ENCODE data around the gene SRRM4. TPM values are rescaled to one million over a fixed set of nuclear protein-coding genes. Genes with fewer than 3 reads are reported as not detected.

SRRM4 gene
- total RNA-seq, 4 donors from 2014 or later = 0.10 to 0.27 TPM; not detected in 2

- H3K4me1 ChIP-seq = peaks cover 7 to 16% of the 10 kb centered on the region in 2 donors
- intact Hi-C loops (cut with DNase I) = no loop called here
- peaks cover 11 to 19% of the 10 kb centered on the region in 2 donors for H3K36me3 ChIP-seq
- H3K27me3 ChIP-seq = no peaks in the 10 kb centered on the region
- no peaks in the 10 kb centered on the region for H3K9me3 ChIP-seq
- DNase-seq = no peak
- no peak for TF ChIP-seq POLR2A (IDR thresholded peaks at IDR 0.05)
- TF ChIP-seq CTCF (IDR thresholded peaks at IDR 0.05) = no peak
- no peak overlapping the region for H3K4me3 ChIP-seq (replicated peaks in 1 of 3)
- WGBS, 2 donors = 96 to 98% methylated on average over 2 of the region's 2 CpGs
- no peak overlapping the region for H3K27ac ChIP-seq
Measured at GRCh38 chr12:119198440-119198839, 217.1 kb downstream of the SRRM4 start.

GRCh38 chr12:119200601-119201000 lies 219.3 kb downstream of the SRRM4 start:
- Histone ChIP-seq H3K4me1 (peaks cover 7 to 16% of the 10 kb centered on the region in 2 donors), H3K36me3 (no peaks in the 10 kb centered on the region), H3K27me3 (no peaks in the 10 kb centered on the region), H3K4me3 (replicated peaks in 1 of 3) (no peak overlapping the region), H3K9me3 (no peaks in the 10 kb centered on the region), H3K27ac (no peak overlapping the region)
- TF ChIP-seq CTCF (IDR thresholded peaks at IDR 0.05) (no peak), POLR2A (IDR thresholded peaks at IDR 0.05) (no peak)
- DNase-seq = no peak
- WGBS, 2 donors = 67 to 85% methylated on average over 4 of the region's 4 CpGs
- intact Hi-C loops (cut with DNase I) = no loop called here

GRCh38 chr12:119201789-119202543 lies 220.6 kb downstream of the SRRM4 start:
- TF ChIP-seq CTCF (IDR thresholded peaks at IDR 0.05) = no peak
- TF ChIP-seq POLR2A (IDR thresholded peaks at IDR 0.05) = no peak
- Histone ChIP-seq H3K27me3 (no peaks in the 10 kb centered on the region), H3K9me3 (no peaks in the 10 kb centered on the region), H3K4me3 (replicated peaks in 1 of 3) (no peak overlapping the region), H3K27ac (no peak overlapping the region), H3K36me3 (no peaks in the 10 kb centered on the region), H3K4me1 (peaks cover 7 to 16% of the 10 kb centered on the region in 2 donors)
- intact Hi-C loops (cut with DNase I) = no loop called here
- WGBS, 2 donors = 62 to 75% methylated on average over 9 of the region's 9 CpGs
- peak; percentile 56 to 63 for DNase-seq

- Histone ChIP-seq H3K27ac (no peak overlapping the region), H3K27me3 (no peaks in the 10 kb centered on the region)
Measured at GRCh38 chr12:119202544-119202943, 221.2 kb downstream of the SRRM4 start.

More at GRCh38 chr12:119202544-119202943, 221.2 kb downstream of the SRRM4 start:
- Histone ChIP-seq H3K4me1 (peaks cover 7 to 16% of the 10 kb centered on the region in 2 donors), H3K9me3 (no peaks in the 10 kb centered on the region), H3K36me3 (no peaks in the 10 kb centered on the region), H3K4me3 (replicated peaks in 1 of 3) (no peak overlapping the region)
- WGBS, 2 donors = 22 to 35% methylated on average over 2 of the region's 2 CpGs
- DNase-seq = no peak
- intact Hi-C loops (cut with DNase I) = no loop called here
- TF ChIP-seq CTCF (IDR thresholded peaks at IDR 0.05) (no peak), POLR2A (IDR thresholded peaks at IDR 0.05) (no peak)

Data from thyroid gland (tissue), 4 donors.